GM12878 (cell line): ENCODE data around the gene PYM1. TPM values are rescaled to one million over a fixed set of nuclear protein-coding genes. Genes with fewer than 3 reads are reported as not detected.

Source experiments
- ATAC-seq: fragments of 200-7000 bp; cut with Tn5 transposase; 3 replicates; pipeline ENCODE4 v1.9.1; 2020; ENCODE audit warnings: mild to moderate bottlenecking, moderate library complexity
- BruUV-seq: library from RNA; stranded (reverse); fragments of 400-500 nt; replicated peaks from 2 replicates; lab custom pipeline; 2021; lab: Mats Ljungman, UMichigan
- CTCF ChIA-PET: fragments of 300-600 bp; sonication (Branson Sonifier 250); formaldehyde crosslinking; extraction: SDS; loops from one replicate; lab custom pipeline; 2021; ENCODE audit warnings: inconsistent platforms; lab: Yijun Ruan, JAX
- POLR2A ChIA-PET: fragments of 350-600 bp; formaldehyde crosslinking; extraction: SDS; loops from one replicate; lab custom pipeline; 2021; ENCODE audit warnings: inconsistent platforms; lab: Charles Lee
- RAD21 ChIA-PET: fragments of 300-600 bp; sonication (Branson Sonifier 250); formaldehyde crosslinking; loops from one replicate; lab custom pipeline; 2023; ENCODE audit warnings: antibody characterized with exemption; ENCODE audit not compliant: unreplicated experiment; lab: Charles Lee
- SMC1A ChIA-PET: fragments of 300-600 bp; sonication (Branson Sonifier 250); formaldehyde crosslinking; loops from one replicate; lab custom pipeline; 2023; ENCODE audit not compliant: unreplicated experiment, uncharacterized antibody; lab: Charles Lee
- DNase-seq: peaks from one replicate; pipeline ENCODE4 v3.0.0-alpha.2; 2011; ENCODE audit warnings: low read depth, low spot score
- FAIRE-seq: peaks from 3 replicates; lab custom pipeline; 2011; peaks lifted over from hg19 to GRCh38; lab: Jason Lieb, UNC
- H2AFZ ChIP-seq: 2 replicates; pipeline ENCODE4 v1.6.0; 2011; ENCODE audit warnings: low read depth, low read length, control low read depth; ENCODE audit not compliant: control insufficient read depth
- H3K27ac ChIP-seq: 2 replicates; pipeline ENCODE4 v1.5.1; 2011; ENCODE audit warnings: control low read depth; ENCODE audit not compliant: control insufficient read depth, insufficient read depth
- H3K27me3 ChIP-seq, 2 experiments: replicated peaks in 1 of 2; 2 replicates each; pipeline versions ENCODE4 v1.6.0 to v1.6.1; 2011; ENCODE audit warnings: low read length in 1 of 2; ENCODE audit not compliant: control insufficient read depth in 2 of 2, insufficient read depth in 2 of 2
- H3K36me3 ChIP-seq, 2 experiments: 2 replicates each; pipeline ENCODE4 v1.5.1; 2011; ENCODE audit warnings: low read length in 1 of 2; ENCODE audit not compliant: control insufficient read depth in 2 of 2, insufficient read depth in 2 of 2
- H3K4me1 ChIP-seq: 2 replicates; pipeline ENCODE4 v1.6.1; 2011; ENCODE audit warnings: mild to moderate bottlenecking, low read length, moderate library complexity, mixed read lengths; ENCODE audit not compliant: control insufficient read depth, insufficient read depth
- H3K4me2 ChIP-seq: 2 replicates; pipeline ENCODE4 v1.6.0; 2011; ENCODE audit warnings: control low read depth; ENCODE audit not compliant: control insufficient read depth, insufficient read depth
- H3K4me3 ChIP-seq: fragments of 200-600 bp; sonication (generic); 2 replicates; pipeline ENCODE4 v1.5.1; 2016
- H3K79me2 ChIP-seq: 2 replicates; pipeline ENCODE4 v1.6.0; 2011; ENCODE audit warnings: low read length; ENCODE audit not compliant: control insufficient read depth, insufficient read depth
- H3K9ac ChIP-seq: 2 replicates; pipeline ENCODE4 v1.8.0; 2011; ENCODE audit warnings: low read length, control low read depth, mixed read lengths; ENCODE audit not compliant: control insufficient read depth, insufficient read depth
- H3K9me3 ChIP-seq: replicated peaks from 3 replicates; pipeline ENCODE4 v1.5.1; 2011; ENCODE audit warnings: mild to moderate bottlenecking, low read length; ENCODE audit not compliant: control insufficient read depth, insufficient read depth
- H4K20me1 ChIP-seq: 2 replicates; pipeline ENCODE4 v1.6.0; 2011; ENCODE audit not compliant: control insufficient read depth, insufficient read depth
- ASH2L ChIP-seq: fragments of 300-600, 200-600 bp; sonication (generic); IDR thresholded peaks from 2 replicates; pipeline ENCODE4 v1.6.1; 2017; ENCODE audit warnings: low read depth, mild to moderate bottlenecking, borderline replicate concordance
- ATF7 ChIP-seq: fragments of 450-650 bp; IDR thresholded peaks from 2 replicates; pipeline ENCODE4 v1.6.1; 2016; ENCODE audit warnings: low read depth, mild to moderate bottlenecking
- FOXK2 ChIP-seq: fragments of 450-650 bp; IDR thresholded peaks from 2 replicates; pipeline ENCODE4 v1.6.1; 2017; ENCODE audit warnings: mild to moderate bottlenecking, moderate library complexity
- GABPA ChIP-seq: IDR thresholded peaks from 2 replicates; pipeline ENCODE4 v1.6.1; 2014; ENCODE audit warnings: antibody characterized with exemption, low read depth, mild to moderate bottlenecking, inconsistent platforms
- IRF4 ChIP-seq: IDR thresholded peaks from 2 replicates; pipeline ENCODE4 v1.6.1; 2011; ENCODE audit warnings: low read depth, low read length
- KDM1A ChIP-seq: fragments of 200-600 bp; sonication (generic); IDR thresholded peaks from 2 replicates; pipeline ENCODE4 v1.6.1; 2016; ENCODE audit warnings: borderline replicate concordance
- MTA2 ChIP-seq: fragments of 450-650 bp; IDR thresholded peaks from 2 replicates; pipeline ENCODE4 v1.6.1; 2016; ENCODE audit warnings: low read depth, mild to moderate bottlenecking, moderate library complexity
- NFIC ChIP-seq: IDR thresholded peaks from 2 replicates; pipeline ENCODE4 v1.6.1; 2012; ENCODE audit warnings: low read depth, mild to moderate bottlenecking, inconsistent platforms, low read length, moderate library complexity
- RAD21 ChIP-seq: IDR thresholded peaks from 2 replicates; pipeline ENCODE4 v1.6.1; 2011; ENCODE audit warnings: mild to moderate bottlenecking, low read depth, low read length, moderate library complexity; ENCODE audit not compliant: insufficient read depth
- RFX5 ChIP-seq: IDR thresholded peaks from 2 replicates; pipeline ENCODE4 v1.6.1; 2011; ENCODE audit warnings: low read depth, low read length, improper control_type of control experiment
- SREBF2 ChIP-seq: IDR thresholded peaks from 2 replicates; pipeline ENCODE4 v1.6.1; 2012; ENCODE audit warnings: mild to moderate bottlenecking, low read length
- TBL1XR1 ChIP-seq: IDR thresholded peaks from 2 replicates; pipeline ENCODE4 v1.6.1; 2012; ENCODE audit warnings: low read depth, low read length, improper control_type of control experiment
- YY1 ChIP-seq: IDR thresholded peaks from 2 replicates; pipeline ENCODE4 v1.6.1; 2011; ENCODE audit warnings: low read depth, mild to moderate bottlenecking, low read length
- ZNF622 ChIP-seq: fragments of 450-650 bp; IDR thresholded peaks from 2 replicates; pipeline ENCODE4 v1.6.1; 2017; ENCODE audit warnings: mild to moderate bottlenecking, inconsistent platforms
- ZSCAN29 ChIP-seq: fragments of 450-650 bp; IDR thresholded peaks from 2 replicates; pipeline ENCODE4 v1.6.1; 2017; ENCODE audit warnings: mild to moderate bottlenecking, moderate library complexity
- WGBS: methylation state at CpG from one replicate; pipeline ENCODE4 v1.1.6; 2016; ENCODE audit warnings: low lambda C conversion rate; ENCODE audit not compliant: insufficient replicate concordance, insufficient coverage; ENCODE audit errors: missing lambda C conversion rate; 5-methylcytosine and 5-hydroxymethylcytosine counted together
- in situ Hi-C: fragments of 300-500 bp; cut with MboI; formaldehyde crosslinking; loops from 9 replicates; pipeline ENCODE4 v1.14.3; 2018; ENCODE audit warnings: mixed read lengths
- intact Hi-C: fragments of 100-400 bp; cut with micrococcal nuclease; formaldehyde crosslinking; loops from one replicate; pipeline ENCODE4 v1.14.2; 2022; ENCODE audit not compliant: unreplicated experiment
- polyA plus RNA-seq, 11 experiments: library from polyadenylated mRNA; depleted of rRNA in 4 of 11; unstranded in 6 of 11; stranded (reverse) in 5 of 11; fragments of >200 nt; fragmentation: Nextera tagmentation in 4 of 11; fragmentation: Illumina TruSeq in 1 of 11; extraction: Ambion mirVana in 4 of 11; extraction: Trizol in 1 of 11; gene quantifications; 1 replicate in 1 of 11; 2 replicates in 10 of 11; pipeline versions ENCODE4 v1.2.1 to v1.2.3, GENCODE V29; 2011 to 2016; ENCODE audit warnings: inconsistent platforms in 2 of 11, missing spikeins in 2 of 11, low read depth in 1 of 11
- total RNA-seq, 4 experiments: library from RNA; depleted of rRNA in 3 of 4; stranded (reverse); fragments of >200 nt in 3 of 4; fragmentation: Illumina TruSeq in 1 of 4; extraction: Trizol in 1 of 4; gene quantifications; 2 replicates each; pipeline versions ENCODE4 v1.2.1 to v1.2.3, GENCODE V29; 2013 to 2021
- TF ChIP-seq, protein P1 (sequence below): IDR thresholded peaks from 2 replicates; pipeline ENCODE4 v1.6.1; 2012; ENCODE audit warnings: mild to moderate bottlenecking, low read depth, low read length

The PYM1 gene
- total and polyA plus RNA-seq, 10 of the 15 experiments (the other 5 are each of a cell fraction or from before 2014, with no cell fraction given) = 33.9 to 93.4 (median 55.8) TPM

DNA sequence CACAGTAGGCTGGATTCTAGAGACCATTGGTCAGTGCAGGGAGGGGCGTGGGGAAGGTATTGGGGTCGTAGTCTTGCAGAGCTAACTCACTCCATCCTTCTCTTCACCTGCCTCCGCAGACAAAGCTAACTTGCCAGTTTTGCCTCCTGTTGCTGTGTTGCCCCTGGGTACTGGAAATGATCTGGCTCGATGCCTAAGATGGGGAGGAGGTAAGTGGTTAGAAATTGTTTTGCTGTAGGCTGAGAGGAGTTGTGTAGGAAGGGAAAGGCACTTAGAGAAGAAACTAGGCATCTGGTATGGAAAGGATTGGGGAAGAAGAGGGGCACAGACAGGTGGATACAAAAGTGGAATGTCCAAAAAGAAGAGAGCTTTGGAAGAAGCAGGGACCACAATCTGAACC is 14.4 kb upstream of the PYM1 start:
- Histone ChIP-seq H2AFZ (no peak overlapping the region), H3K4me2 (no peak overlapping the region), H3K36me3 (peaks cover 0 to 52% of the 10 kb centered on the region in 2 experiments), H3K4me3 (no peak overlapping the region), H3K27me3 (no peaks in the 10 kb centered on the region), H3K4me1 (peaks cover 24% of the 10 kb centered on the region), H4K20me1 (no peaks in the 10 kb centered on the region), H3K79me2 (no peaks in the 10 kb centered on the region), H3K9me3 (no peaks in the 10 kb centered on the region), H3K9ac (no peak overlapping the region), H3K27ac (no peak overlapping the region)
- ChIA-PET RAD21 (interaction anchor here (0.6 to 5.0 kb wide), 2 partner anchors 96 to 203 kb away, joined by 3 to 43 read pairs; no protein-coding TSS in a partner anchor), POLR2A (interaction anchor here (1.0 kb wide), 1 partner anchor 196 kb away, joined by 3 read pairs; no protein-coding TSS in a partner anchor), CTCF (interaction anchor here (0.5 to 4.7 kb wide), 6 partner anchors 12 to 203 kb away, joined by 3 to 49 read pairs (median 5); partner anchors contain the start of genes DGKA, ORMDL2 and SARNP), SMC1A (interaction anchor here (0.8 to 5.0 kb wide), 6 partner anchors 9 to 203 kb away, joined by 3 to 51 read pairs (median 4); no protein-coding TSS in a partner anchor)
- no peak for DNase-seq
- no peak for FAIRE-seq
- 95% methylated on average over 4 of the region's 4 CpGs for WGBS
- TF ChIP-seq SREBF2 (no peak), IRF4 (no peak), YY1 (no peak), KDM1A (no peak), NFIC (no peak), ZSCAN29 (no peak), RAD21 (no peak), GABPA (no peak), MTA2 (no peak), ATF7 (no peak), RFX5 (no peak), TBL1XR1 (no peak), FOXK2 (no peak), ASH2L (no peak), ZNF622 (no peak)
- TF ChIP-seq, protein P1, sequence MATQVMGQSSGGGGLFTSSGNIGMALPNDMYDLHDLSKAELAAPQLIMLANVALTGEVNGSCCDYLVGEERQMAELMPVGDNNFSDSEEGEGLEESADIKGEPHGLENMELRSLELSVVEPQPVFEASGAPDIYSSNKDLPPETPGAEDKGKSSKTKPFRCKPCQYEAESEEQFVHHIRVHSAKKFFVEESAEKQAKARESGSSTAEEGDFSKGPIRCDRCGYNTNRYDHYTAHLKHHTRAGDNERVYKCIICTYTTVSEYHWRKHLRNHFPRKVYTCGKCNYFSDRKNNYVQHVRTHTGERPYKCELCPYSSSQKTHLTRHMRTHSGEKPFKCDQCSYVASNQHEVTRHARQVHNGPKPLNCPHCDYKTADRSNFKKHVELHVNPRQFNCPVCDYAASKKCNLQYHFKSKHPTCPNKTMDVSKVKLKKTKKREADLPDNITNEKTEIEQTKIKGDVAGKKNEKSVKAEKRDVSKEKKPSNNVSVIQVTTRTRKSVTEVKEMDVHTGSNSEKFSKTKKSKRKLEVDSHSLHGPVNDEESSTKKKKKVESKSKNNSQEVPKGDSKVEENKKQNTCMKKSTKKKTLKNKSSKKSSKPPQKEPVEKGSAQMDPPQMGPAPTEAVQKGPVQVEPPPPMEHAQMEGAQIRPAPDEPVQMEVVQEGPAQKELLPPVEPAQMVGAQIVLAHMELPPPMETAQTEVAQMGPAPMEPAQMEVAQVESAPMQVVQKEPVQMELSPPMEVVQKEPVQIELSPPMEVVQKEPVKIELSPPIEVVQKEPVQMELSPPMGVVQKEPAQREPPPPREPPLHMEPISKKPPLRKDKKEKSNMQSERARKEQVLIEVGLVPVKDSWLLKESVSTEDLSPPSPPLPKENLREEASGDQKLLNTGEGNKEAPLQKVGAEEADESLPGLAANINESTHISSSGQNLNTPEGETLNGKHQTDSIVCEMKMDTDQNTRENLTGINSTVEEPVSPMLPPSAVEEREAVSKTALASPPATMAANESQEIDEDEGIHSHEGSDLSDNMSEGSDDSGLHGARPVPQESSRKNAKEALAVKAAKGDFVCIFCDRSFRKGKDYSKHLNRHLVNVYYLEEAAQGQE = no peak
- in situ Hi-C loops (loop anchor here (5.0 kb wide), 1 partner anchor 205 kb away; no protein-coding TSS in a partner anchor), intact Hi-C loops (no loop called here)
- no peak for ATAC-seq
- no TSS peak for BruUV-seq
